Large intestine (tissue), 3 donors: ENCODE measurements around the gene TPST2. TPM values are rescaled to one million over a fixed set of nuclear protein-coding genes. Genes with fewer than 3 reads are reported as not detected.
"Not testable (repeated sequence)": the region's sequence is repeated elsewhere in the genome, so short reads cannot be mapped to it uniquely, and the experiment has no call there.

ENCODE experiments used
- DNase-seq, 2 donors: peaks; one replicate each; pipeline versions ENCODE4 v3.0.0 to v3.0.0-alpha.2; 2013
- H3K27ac ChIP-seq: one replicate; pipeline ENCODE4 v1.5.1; 2013; ENCODE audit warnings: low read length
- H3K27me3 ChIP-seq: 2 replicates; pipeline ENCODE4 v1.6.1; 2013; ENCODE audit warnings: low read length; ENCODE audit not compliant: control insufficient read depth, insufficient read depth
- H3K36me3 ChIP-seq: 2 replicates; pipeline ENCODE4 v1.6.1; 2013; ENCODE audit warnings: low read length; ENCODE audit not compliant: control insufficient read depth, insufficient read depth
- H3K4me1 ChIP-seq: one replicate; pipeline ENCODE4 v1.6.1; 2013; ENCODE audit warnings: low read length; ENCODE audit not compliant: control insufficient read depth, insufficient read depth
- H3K4me3 ChIP-seq: one replicate; pipeline ENCODE4 v1.5.1; 2013; ENCODE audit warnings: low read length
- H3K9me3 ChIP-seq: one replicate; pipeline ENCODE4 v1.6.1; 2013; ENCODE audit warnings: mild to moderate bottlenecking, low read depth, low read length, moderate library complexity; ENCODE audit not compliant: control insufficient read depth
- WGBS: methylation state at CpG from one replicate; pipeline ENCODE4 v1.1.5; 2013; ENCODE audit warnings: low lambda C conversion rate; ENCODE audit not compliant: insufficient coverage; 5-methylcytosine and 5-hydroxymethylcytosine counted together
- polyA plus RNA-seq: library from polyadenylated mRNA; unstranded; fragments of 120-200 nt; gene quantifications from one replicate; pipeline ENCODE4 v1.2.1, GENCODE V29; 2013

Gene TPST2
- polyA plus RNA-seq, 1 donor, result 27.5 TPM

DNA sequence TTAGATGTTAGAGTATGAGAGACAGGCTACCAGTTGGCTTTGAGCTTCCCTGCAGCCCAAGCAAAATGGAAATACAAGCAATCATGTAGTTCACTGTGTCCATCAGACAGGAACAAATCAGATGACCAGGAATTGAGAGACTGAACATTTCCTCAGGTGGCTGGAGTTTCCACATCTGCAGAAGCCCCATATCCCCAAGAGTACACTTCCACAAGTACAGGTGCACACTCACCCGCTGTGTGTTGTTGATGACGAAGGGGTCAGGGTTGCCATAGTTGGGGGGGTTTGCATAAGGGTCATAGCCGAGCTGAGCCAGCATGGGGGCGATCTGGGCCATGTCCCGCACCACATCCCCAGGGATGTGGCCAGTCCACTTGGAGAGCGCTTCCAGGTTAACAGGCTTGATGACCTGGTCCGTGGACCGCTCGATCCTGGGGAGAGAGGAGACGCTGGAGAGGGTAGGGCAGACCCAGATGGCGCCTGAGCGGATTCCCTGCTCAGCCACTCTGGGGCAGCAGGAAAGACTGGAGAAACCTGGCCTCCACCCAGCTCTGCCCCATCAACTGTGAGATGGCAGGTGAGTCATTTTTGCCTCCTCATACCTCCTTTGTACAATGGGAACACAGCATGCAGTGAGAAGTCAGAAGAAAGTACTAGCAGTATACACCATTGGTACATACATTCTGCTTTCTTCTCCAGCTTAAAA lies 53.7 kb downstream of the TPST2 start:
- DNase-seq, result no peak
- H3K4me3 ChIP-seq, result no peak overlapping the region
- H3K36me3 ChIP-seq, result peaks cover 38% of the 10 kb centered on the region
- H3K4me1 ChIP-seq, result no peaks in the 10 kb centered on the region
- no peaks in the 10 kb centered on the region for H3K9me3 ChIP-seq
- WGBS, result no CpG with 5 or more reads among the region's 12 CpGs
- H3K27ac ChIP-seq, result no peak overlapping the region
- H3K27me3 ChIP-seq, result no peaks in the 10 kb centered on the region

- no peak overlapping the region for H3K4me3 ChIP-seq
- no peak for DNase-seq
- H3K27ac ChIP-seq, result no peak overlapping the region
- no peaks in the 10 kb centered on the region for H3K4me1 ChIP-seq
- peaks cover 31% of the 10 kb centered on the region for H3K36me3 ChIP-seq
- no peaks in the 10 kb centered on the region for H3K27me3 ChIP-seq
- WGBS, result 100% methylated on average over 1 of the region's 3 CpGs
- H3K9me3 ChIP-seq, result no peaks in the 10 kb centered on the region
Measured at GRCh38 chr22:26535603-26535908, 54.4 kb downstream of the TPST2 start.

- no peaks in the 10 kb centered on the region for H3K27me3 ChIP-seq
- WGBS, result no CpG with 5 or more reads among the region's 13 CpGs
- no peaks in the 10 kb centered on the region for H3K9me3 ChIP-seq
- no peak overlapping the region for H3K27ac ChIP-seq
- DNase-seq, result no peak
- H3K36me3 ChIP-seq, result peaks cover 27% of the 10 kb centered on the region
- H3K4me3 ChIP-seq, result no peak overlapping the region
- H3K4me1 ChIP-seq, result no peaks in the 10 kb centered on the region
Measured at GRCh38 chr22:26534874-26535602, 54.9 kb downstream of the TPST2 start.

DNA sequence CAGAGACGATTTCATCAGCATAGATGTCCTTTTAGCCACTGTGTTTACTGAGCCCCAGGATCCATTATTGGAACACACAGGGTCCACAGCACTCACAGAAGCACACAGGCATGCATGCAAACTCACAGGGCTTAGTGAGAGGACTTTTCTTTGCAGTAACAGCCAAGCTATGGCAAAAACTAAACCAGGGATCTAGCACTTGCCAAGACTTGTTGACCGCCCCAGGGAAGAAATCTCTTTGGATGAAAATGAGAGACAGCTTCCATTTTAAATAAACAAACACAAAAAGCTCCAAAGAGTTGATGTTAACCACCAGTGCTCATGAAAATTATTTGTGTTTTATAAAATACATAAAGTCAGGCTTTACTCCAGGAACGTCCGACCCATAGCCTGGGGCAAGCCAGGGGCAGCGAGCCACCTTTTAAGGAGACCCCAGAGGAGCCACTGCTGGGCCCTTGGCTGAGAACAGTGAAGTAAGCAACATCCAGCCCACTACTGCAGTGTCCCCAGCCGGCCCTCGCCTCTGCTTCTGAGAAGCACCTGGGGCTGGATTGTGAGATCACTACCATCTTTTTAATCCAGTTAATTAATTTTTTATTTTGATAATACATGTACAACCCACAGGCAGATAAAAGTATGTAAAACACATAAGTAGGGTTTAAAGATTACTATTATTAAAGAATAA lies 55.6 kb downstream of the TPST2 start:
- Histone ChIP-seq H3K9me3 (no peaks in the 10 kb centered on the region), H3K27ac (no peak overlapping the region), H3K36me3 (peaks cover 30% of the 10 kb centered on the region), H3K4me3 (no peak overlapping the region), H3K4me1 (no peaks in the 10 kb centered on the region), H3K27me3 (no peaks in the 10 kb centered on the region)
- no peak for DNase-seq
- no CpG with 5 or more reads among the region's 7 CpGs for WGBS

DNA sequence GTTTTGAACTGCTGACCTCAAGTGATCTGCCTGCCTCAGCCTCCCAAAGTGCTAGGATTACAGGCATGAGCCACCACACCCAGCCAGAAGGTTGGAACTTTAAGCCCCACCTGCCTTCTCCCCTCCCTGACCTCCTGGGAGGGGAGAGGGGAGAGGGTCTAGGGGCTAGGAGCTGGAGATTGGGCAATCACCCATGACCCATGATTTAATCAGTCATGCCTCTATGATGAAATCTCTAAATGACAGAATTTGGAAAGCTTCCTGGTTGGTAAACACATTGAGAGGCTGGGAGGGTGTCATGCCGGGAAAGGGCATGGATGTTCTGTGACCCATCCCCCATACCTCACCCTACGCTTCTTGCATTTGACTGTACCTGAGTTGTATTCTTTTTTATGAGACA lies 60.6 kb downstream of the TPST2 start:
- no CpG with 5 or more reads among the region's 2 CpGs for WGBS

GRCh38 chr22:26528518-26528917 lies 61.4 kb downstream of the TPST2 start:
- DNase-seq, H3K9me3 ChIP-seq, H3K27ac ChIP-seq, H3K27me3 ChIP-seq, H3K4me3 ChIP-seq, H3K4me1 ChIP-seq: not testable (repeated sequence)
- no CpG with 5 or more reads among the region's 9 CpGs for WGBS
- peaks cover 22% of the 10 kb centered on the region for H3K36me3 ChIP-seq

More for the DNA sequence above, 60.6 kb downstream of the TPST2 start:
- Histone ChIP-seq H3K4me3 (no peak overlapping the region), H3K4me1 (peaks cover 3% of the 10 kb centered on the region), H3K27ac (no peak overlapping the region), H3K27me3 (no peaks in the 10 kb centered on the region), H3K9me3 (no peaks in the 10 kb centered on the region), H3K36me3 (peaks cover 24% of the 10 kb centered on the region)
- DNase-seq, result no peak

DNA sequence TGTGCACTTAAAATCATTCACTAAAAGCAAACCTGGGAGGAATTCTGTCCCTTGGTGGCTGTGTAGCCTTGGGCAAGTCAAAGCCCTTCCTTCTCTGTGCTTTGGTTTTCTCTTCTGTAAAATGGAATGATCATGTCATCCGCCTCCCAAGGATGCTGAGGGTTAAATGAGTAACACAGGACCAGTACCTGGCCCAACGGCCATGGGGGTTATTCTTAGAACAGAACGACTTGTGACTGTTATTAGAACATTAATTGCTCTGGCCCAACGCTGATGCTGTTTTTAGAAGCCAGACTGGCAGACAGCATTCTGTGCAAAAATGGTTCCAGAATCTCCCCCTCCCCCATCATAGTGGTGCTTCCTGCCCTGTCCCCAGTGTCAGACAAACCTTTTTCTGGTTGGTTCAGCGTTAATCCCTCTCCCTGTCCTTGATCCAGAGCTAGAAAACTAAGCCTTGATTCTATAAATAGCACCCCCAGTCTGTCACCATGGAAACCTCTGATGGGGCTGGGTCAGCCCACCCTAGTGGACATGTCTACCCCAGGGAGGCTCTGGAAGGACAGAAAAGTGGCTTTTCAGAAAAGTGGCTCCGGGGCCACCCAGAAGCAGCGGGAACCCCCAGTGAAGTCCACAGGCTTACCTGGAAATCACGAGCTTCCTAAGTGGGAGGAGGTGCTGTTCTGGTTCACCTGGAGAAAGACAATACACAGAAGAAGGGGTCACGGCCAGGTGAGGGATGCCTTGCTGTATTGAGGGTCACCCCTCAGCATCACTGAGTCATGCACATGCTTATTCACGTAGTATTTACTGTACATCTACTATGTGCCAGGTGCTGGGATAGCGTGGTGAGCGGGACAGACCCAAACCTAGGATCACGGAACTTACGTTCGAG lies 62.1 kb downstream of the TPST2 start:
- DNase-seq, result no peak
- Histone ChIP-seq H3K36me3 (peaks cover 20% of the 10 kb centered on the region), H3K4me1 (peaks cover 9% of the 10 kb centered on the region), H3K9me3 (no peaks in the 10 kb centered on the region), H3K27me3 (no peaks in the 10 kb centered on the region), H3K4me3 (no peak overlapping the region), H3K27ac (no peak overlapping the region)
- WGBS, result 100% methylated on average over 1 of the region's 15 CpGs

DNA sequence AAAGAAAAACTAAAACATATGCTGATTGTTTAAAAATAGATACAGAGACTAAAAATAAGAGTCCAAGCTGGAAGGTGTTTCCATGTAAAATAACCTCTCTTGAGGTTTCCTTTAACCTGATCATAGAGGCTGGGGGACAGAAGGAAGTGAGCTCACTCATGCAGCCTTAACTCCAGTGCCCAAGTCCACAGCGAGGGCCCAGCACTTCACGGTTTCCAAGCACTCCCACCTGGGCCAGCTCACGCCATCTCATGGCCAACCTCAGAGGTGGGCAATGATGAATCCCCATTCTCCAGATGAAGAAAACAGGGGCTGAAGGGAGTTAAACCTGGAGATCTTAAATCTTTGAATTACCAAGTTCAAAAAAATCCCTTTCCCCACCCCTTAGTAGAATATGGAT lies 62.8 kb downstream of the TPST2 start:
- Histone ChIP-seq H3K27ac (no peak overlapping the region), H3K4me3 (no peak overlapping the region), H3K36me3 (peaks cover 15% of the 10 kb centered on the region), H3K9me3 (no peaks in the 10 kb centered on the region), H3K4me1 (peaks cover 9% of the 10 kb centered on the region), H3K27me3 (no peaks in the 10 kb centered on the region)
- no CpG with 5 or more reads among the region's 3 CpGs for WGBS
- no peak for DNase-seq

DNA sequence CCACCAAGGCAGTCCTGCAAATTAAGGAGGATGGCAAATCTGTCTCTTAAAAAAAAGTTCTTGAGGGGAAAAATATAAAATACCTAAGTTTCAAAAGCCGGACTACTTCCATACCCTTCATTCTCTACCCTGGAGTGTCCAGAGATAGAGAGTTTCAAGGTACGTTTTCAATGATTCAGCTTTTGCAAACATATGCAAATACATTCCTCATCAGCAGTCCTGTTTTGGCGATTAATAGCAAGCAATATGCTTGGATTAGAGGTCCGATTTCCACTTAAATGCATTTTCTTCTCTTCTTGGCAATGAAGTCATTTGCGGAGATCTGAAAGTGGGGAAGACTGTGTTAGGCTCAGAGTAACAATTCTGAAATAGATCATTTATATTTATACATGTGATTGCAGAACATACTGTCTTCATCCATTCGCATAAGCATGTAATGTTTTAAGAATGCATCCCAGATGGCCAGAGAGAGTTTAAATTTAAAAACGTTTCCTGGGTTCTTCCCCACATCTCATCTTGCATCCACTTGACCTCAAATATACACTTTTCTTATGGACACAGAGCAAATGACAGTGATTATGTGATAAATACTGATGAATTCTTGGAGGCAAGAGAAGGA lies 63.9 kb downstream of the TPST2 start:
- WGBS, result 86% methylated on average over 2 of the region's 7 CpGs
- peaks cover 9% of the 10 kb centered on the region for H3K4me1 ChIP-seq
- H3K27me3 ChIP-seq, result no peaks in the 10 kb centered on the region
- H3K9me3 ChIP-seq, result no peaks in the 10 kb centered on the region
- no peak overlapping the region for H3K4me3 ChIP-seq
- no peak for DNase-seq
- peak overlapping the region; percentile 46 for H3K27ac ChIP-seq
- peaks cover 12% of the 10 kb centered on the region for H3K36me3 ChIP-seq

GRCh38 chr22:26524870-26525269 lies 65.1 kb downstream of the TPST2 start:
- Histone ChIP-seq H3K9me3 (no peaks in the 10 kb centered on the region), H3K27ac (peak overlapping the region; percentile 46)
- DNase-seq, result peak; percentile 87 to 96

More at GRCh38 chr22:26524870-26525269, 65.1 kb downstream of the TPST2 start:
- Histone ChIP-seq H3K27me3 (no peaks in the 10 kb centered on the region), H3K36me3 (peaks cover 10% of the 10 kb centered on the region), H3K4me1 (peaks cover 9% of the 10 kb centered on the region), H3K4me3 (no peak overlapping the region)
- no CpG with 5 or more reads among the region's 4 CpGs for WGBS
